ENCODE data around the gene RESP18. TPM values are rescaled to one million over a fixed set of nuclear protein-coding genes. Genes with fewer than 3 reads are reported as not detected.
A peak's percentile ranks its signal among the peaks of the same experiment; 100 is the strongest.
"Not testable (repeated sequence)": the region's sequence is repeated elsewhere in the genome, so short reads cannot be mapped to it uniquely, and the experiment has no call there.

RESP18 gene
- total RNA-seq, 1 donor from 2014 or later, result not detected

GRCh38 chr2:219325657-219326315, 6.8 kb downstream of the RESP18 start:
- H3K27ac Mint-ChIP-seq (ENCODE audit: unreplicated experiment), result no peak overlapping the region
- no peak overlapping the region for H3K4me3 Mint-ChIP-seq (ENCODE audit: unreplicated experiment)
- H3K27me3 Mint-ChIP-seq (ENCODE audit: unreplicated experiment), result peaks cover 49% of the 10 kb centered on the region
- no peaks in the 10 kb centered on the region for H3K4me1 Mint-ChIP-seq (ENCODE audit: unreplicated experiment)
- TF ChIP-seq, protein P1, sequence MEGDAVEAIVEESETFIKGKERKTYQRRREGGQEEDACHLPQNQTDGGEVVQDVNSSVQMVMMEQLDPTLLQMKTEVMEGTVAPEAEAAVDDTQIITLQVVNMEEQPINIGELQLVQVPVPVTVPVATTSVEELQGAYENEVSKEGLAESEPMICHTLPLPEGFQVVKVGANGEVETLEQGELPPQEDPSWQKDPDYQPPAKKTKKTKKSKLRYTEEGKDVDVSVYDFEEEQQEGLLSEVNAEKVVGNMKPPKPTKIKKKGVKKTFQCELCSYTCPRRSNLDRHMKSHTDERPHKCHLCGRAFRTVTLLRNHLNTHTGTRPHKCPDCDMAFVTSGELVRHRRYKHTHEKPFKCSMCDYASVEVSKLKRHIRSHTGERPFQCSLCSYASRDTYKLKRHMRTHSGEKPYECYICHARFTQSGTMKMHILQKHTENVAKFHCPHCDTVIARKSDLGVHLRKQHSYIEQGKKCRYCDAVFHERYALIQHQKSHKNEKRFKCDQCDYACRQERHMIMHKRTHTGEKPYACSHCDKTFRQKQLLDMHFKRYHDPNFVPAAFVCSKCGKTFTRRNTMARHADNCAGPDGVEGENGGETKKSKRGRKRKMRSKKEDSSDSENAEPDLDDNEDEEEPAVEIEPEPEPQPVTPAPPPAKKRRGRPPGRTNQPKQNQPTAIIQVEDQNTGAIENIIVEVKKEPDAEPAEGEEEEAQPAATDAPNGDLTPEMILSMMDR (IDR thresholded peaks at IDR 0.05), result no peak
- no peak for DNase-seq (ENCODE audit: extremely low spot score, unreplicated experiment)
- H3K36me3 Mint-ChIP-seq (ENCODE audit: unreplicated experiment), result no peaks in the 10 kb centered on the region
- H3K9me3 Mint-ChIP-seq (ENCODE audit: unreplicated experiment), result no peaks in the 10 kb centered on the region

GRCh38 chr2:219325136-219325535, 7.4 kb downstream of the RESP18 start:
- Mint-ChIP-seq H3K4me3 (ENCODE audit: unreplicated experiment) (no peak overlapping the region), H3K9me3 (ENCODE audit: unreplicated experiment) (no peaks in the 10 kb centered on the region), H3K27ac (ENCODE audit: unreplicated experiment) (no peak overlapping the region), H3K36me3 (ENCODE audit: unreplicated experiment) (no peaks in the 10 kb centered on the region), H3K27me3 (ENCODE audit: unreplicated experiment) (peaks cover 49% of the 10 kb centered on the region), H3K4me1 (ENCODE audit: unreplicated experiment) (no peaks in the 10 kb centered on the region)
- DNase-seq (ENCODE audit: extremely low spot score, unreplicated experiment), result no peak
- TF ChIP-seq, protein P1 (IDR thresholded peaks at IDR 0.05), result no peak

GRCh38 chr2:219323434-219323833, 9.1 kb downstream of the RESP18 start:
- DNase-seq (ENCODE audit: extremely low spot score, unreplicated experiment), result no peak
- Mint-ChIP-seq H3K4me3 (ENCODE audit: unreplicated experiment) (no peak overlapping the region), H3K27me3 (ENCODE audit: unreplicated experiment) (peaks cover 40% of the 10 kb centered on the region), H3K36me3 (ENCODE audit: unreplicated experiment) (no peaks in the 10 kb centered on the region), H3K9me3 (ENCODE audit: unreplicated experiment) (no peaks in the 10 kb centered on the region), H3K27ac (ENCODE audit: unreplicated experiment) (no peak overlapping the region), H3K4me1 (ENCODE audit: unreplicated experiment) (no peaks in the 10 kb centered on the region)
- TF ChIP-seq, protein P1 (IDR thresholded peaks at IDR 0.05), result no peak

DNA sequence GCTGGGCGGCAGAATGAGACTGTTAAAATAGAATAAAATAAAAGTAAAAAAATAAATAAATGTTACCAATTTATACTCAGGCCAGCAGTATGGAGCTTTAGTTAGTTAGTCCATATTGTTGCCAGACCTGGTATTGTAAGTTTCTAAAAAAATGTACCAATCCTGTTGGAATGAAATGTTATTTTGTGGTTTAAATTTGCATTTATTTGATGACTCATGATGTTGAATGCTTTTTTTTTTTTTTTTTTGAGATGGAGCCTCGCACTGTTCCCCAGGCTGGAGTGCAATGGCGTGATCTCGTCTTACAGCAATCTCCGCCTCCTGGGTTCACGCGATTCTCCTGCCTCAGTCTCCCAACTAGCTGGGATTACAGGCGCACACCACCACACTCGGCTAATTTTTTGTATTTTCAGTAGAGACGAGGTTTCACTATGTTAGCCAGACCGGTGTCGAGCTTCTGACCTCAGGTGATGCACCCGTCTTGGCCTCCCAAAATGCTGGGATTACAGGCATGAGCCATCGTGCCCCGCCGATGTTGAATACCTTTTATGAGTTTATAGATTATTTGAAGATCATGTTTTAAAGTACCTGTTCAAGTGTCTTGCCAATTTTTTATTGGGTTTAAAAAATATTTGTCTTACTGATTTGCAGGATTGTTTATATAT, 17.6 kb downstream of the RESP18 start:
- Mint-ChIP-seq H3K4me3 (ENCODE audit: unreplicated experiment) (no peak overlapping the region), H3K9me3 (ENCODE audit: unreplicated experiment) (no peaks in the 10 kb centered on the region), H3K27ac (ENCODE audit: unreplicated experiment) (no peak overlapping the region), H3K36me3 (ENCODE audit: unreplicated experiment) (no peaks in the 10 kb centered on the region), H3K27me3 (ENCODE audit: unreplicated experiment) (peaks cover 16% of the 10 kb centered on the region), H3K4me1 (ENCODE audit: unreplicated experiment) (no peaks in the 10 kb centered on the region)
- peak; percentile 36 for DNase-seq (ENCODE audit: extremely low spot score, unreplicated experiment)
- TF ChIP-seq, protein P1 (IDR thresholded peaks at IDR 0.05), result no peak

GRCh38 chr2:219312683-219313263, 19.8 kb downstream of the RESP18 start:
- not testable (repeated sequence) for H3K4me3 Mint-ChIP-seq (ENCODE audit: unreplicated experiment); H3K27ac Mint-ChIP-seq (ENCODE audit: unreplicated experiment); H3K4me1 Mint-ChIP-seq (ENCODE audit: unreplicated experiment); H3K36me3 Mint-ChIP-seq (ENCODE audit: unreplicated experiment); H3K9me3 Mint-ChIP-seq (ENCODE audit: unreplicated experiment); DNase-seq (ENCODE audit: extremely low spot score, unreplicated experiment)
- H3K27me3 Mint-ChIP-seq (ENCODE audit: unreplicated experiment), result peaks cover 26% of the 10 kb centered on the region
